H1 (cell line): ENCODE measurements around the gene DOCK1. TPM values are rescaled to one million over a fixed set of nuclear protein-coding genes. Genes with fewer than 3 reads are reported as not detected.

Experiments used
- CTCF ChIA-PET: fragments of 300-600 bp; sonication (Branson Sonifier 250); formaldehyde crosslinking; loops from one replicate; lab custom pipeline; 2021; ENCODE audit not compliant: partially characterized antibody; lab: Charles Lee
- POLR2A ChIA-PET: fragments of 300-600 bp; sonication (Branson Sonifier 250); formaldehyde crosslinking; loops from one replicate; lab custom pipeline; 2021; ENCODE audit warnings: inconsistent platforms; ENCODE audit not compliant: partially characterized antibody; lab: Charles Lee
- DNase-seq, 2 experiments: peaks; one replicate each; pipeline versions ENCODE4 v3.0.0 to v3.0.0-alpha.2; 2010 to 2022; ENCODE audit warnings: low spot score in 2 of 2, low read depth in 1 of 2, mixed read lengths in 1 of 2
- FAIRE-seq: peaks from 2 replicates; lab custom pipeline; 2011; peaks lifted over from hg19 to GRCh38; lab: Jason Lieb, UNC
- H2AFZ ChIP-seq: 2 replicates; pipeline ENCODE4 v1.8.1; 2012; ENCODE audit warnings: low read length, inconsistent platforms
- H2AK5ac ChIP-seq: 2 replicates; pipeline ENCODE4 v1.6.1; 2013; ENCODE audit warnings: low read depth, low read length
- H2BK120ac ChIP-seq: replicated peaks from 2 replicates; pipeline ENCODE3; 2013; ENCODE audit warnings: low read depth, low read length, inconsistent platforms
- H2BK12ac ChIP-seq: 2 replicates; pipeline ENCODE4 v1.6.1; 2013; ENCODE audit warnings: low read depth, low read length
- H2BK15ac ChIP-seq: 2 replicates; pipeline ENCODE4 v1.6.1; 2013; ENCODE audit warnings: low read length
- H2BK20ac ChIP-seq: 2 replicates; pipeline ENCODE4 v1.6.1; 2013; ENCODE audit warnings: low read length
- H2BK5ac ChIP-seq: 2 replicates; pipeline ENCODE4 v1.6.1; 2013; ENCODE audit warnings: low read depth, low read length
- H3K14ac ChIP-seq: 2 replicates; pipeline ENCODE4 v1.6.1; 2013; ENCODE audit warnings: inconsistent platforms; ENCODE audit not compliant: insufficient read length
- H3K18ac ChIP-seq: 2 replicates; pipeline ENCODE4 v1.6.1; 2013; ENCODE audit warnings: low read length; ENCODE audit errors: extremely low read depth
- H3K23ac ChIP-seq: 2 replicates; pipeline ENCODE4 v1.6.1; 2013; ENCODE audit warnings: inconsistent platforms; ENCODE audit not compliant: insufficient read length
- H3K23me2 ChIP-seq: 2 replicates; pipeline ENCODE4 v1.6.1; 2013; ENCODE audit warnings: low read depth, low read length
- H3K27ac ChIP-seq: 2 replicates; pipeline ENCODE4 v1.6.1; 2011; ENCODE audit warnings: low read depth, low read length, inconsistent platforms
- H3K27me3 ChIP-seq, 4 experiments: replicated peaks in 1 of 4; 1 replicate in 1 of 4; 2 replicates in 3 of 4; pipeline versions ENCODE4 v1.6.1 to v1.8.1; 2011 to 2013; ENCODE audit warnings: low read length in 3 of 4, mild to moderate bottlenecking in 3 of 4, inconsistent platforms in 2 of 4, mixed read lengths in 2 of 4, moderate library complexity in 1 of 4; ENCODE audit not compliant: control insufficient read depth in 3 of 4, insufficient read depth in 3 of 4; ENCODE audit errors: extremely low read depth in 1 of 4
- H3K36me3 ChIP-seq, 4 experiments: 2 replicates each; pipeline versions ENCODE4 v1.6.1 to v1.8.1; 2011 to 2013; ENCODE audit warnings: mild to moderate bottlenecking in 4 of 4, low read length in 3 of 4, moderate library complexity in 2 of 4, control low read depth in 1 of 4, inconsistent platforms in 1 of 4; ENCODE audit not compliant: insufficient read depth in 4 of 4, control insufficient read depth in 2 of 4
- H3K4ac ChIP-seq: replicated peaks from 2 replicates; pipeline ENCODE3; 2013; ENCODE audit warnings: low read length, low read depth, mixed read lengths, inconsistent platforms; ENCODE audit not compliant: insufficient read length
- H3K4me1 ChIP-seq, 4 experiments: replicated peaks in 1 of 4; 1 replicate in 1 of 4; 2 replicates in 3 of 4; pipeline versions ENCODE4 v1.6.1 to v1.8.1; 2011 to 2013; ENCODE audit warnings: low read length in 3 of 4, inconsistent platforms in 2 of 4, mixed read lengths in 1 of 4; ENCODE audit not compliant: insufficient read depth in 4 of 4, control insufficient read depth in 3 of 4
- H3K4me2 ChIP-seq, 2 experiments: 2 replicates each; pipeline versions ENCODE4 v1.6.1 to v1.8.1; 2011 to 2013; ENCODE audit warnings: low read depth in 2 of 2, low read length in 2 of 2, control low read depth in 1 of 2, inconsistent platforms in 1 of 2, mild to moderate bottlenecking in 1 of 2; ENCODE audit not compliant: insufficient read depth in 1 of 2
- H3K4me3 ChIP-seq, 4 experiments: fragments of 200-600, 300-600 bp in 1 of 4; sonication (generic), shearing (Covaris generic), sonication (Bioruptor Twin) in 1 of 4; 2 replicates each; pipeline versions ENCODE4 v1.5.1 to v1.8.1; 2011 to 2016; ENCODE audit warnings: low read length in 4 of 4, low read depth in 3 of 4, control low read depth in 2 of 4, inconsistent platforms in 2 of 4, mild to moderate bottlenecking in 2 of 4, mixed read lengths in 1 of 4, moderate library complexity in 1 of 4; ENCODE audit not compliant: insufficient read depth in 2 of 4; ENCODE audit errors: extremely low read depth in 1 of 4
- H3K56ac ChIP-seq: replicated peaks from 2 replicates; pipeline ENCODE3; 2013; ENCODE audit warnings: low read depth, mild to moderate bottlenecking, mixed read lengths, low read length, inconsistent platforms; ENCODE audit not compliant: insufficient read length
- H3K79me1 ChIP-seq: 2 replicates; pipeline ENCODE4 v1.6.1; 2013; ENCODE audit warnings: low read depth, low read length, control low read depth
- H3K79me2 ChIP-seq, 2 experiments: 2 replicates each; pipeline versions ENCODE4 v1.6.1 to v1.8.1; 2012 to 2013; ENCODE audit warnings: low read length in 2 of 2, mild to moderate bottlenecking in 2 of 2, inconsistent platforms in 1 of 2; ENCODE audit not compliant: insufficient read depth in 2 of 2, control insufficient read depth in 1 of 2
- H3K9ac ChIP-seq, 4 experiments: replicated peaks in 1 of 4; 1 replicate in 1 of 4; 2 replicates in 3 of 4; pipeline versions ENCODE4 v1.6.1 to v1.8.1; 2011 to 2013; ENCODE audit warnings: low read depth in 3 of 4, low read length in 3 of 4, control low read depth in 2 of 4, mild to moderate bottlenecking in 2 of 4, moderate library complexity in 2 of 4, inconsistent platforms in 1 of 4; ENCODE audit errors: extremely low read depth in 1 of 4
- H3K9me3 ChIP-seq, 2 experiments: 2 replicates each; pipeline versions ENCODE4 v1.6.1 to v1.8.1; 2012 to 2013; ENCODE audit warnings: mild to moderate bottlenecking in 2 of 2, moderate library complexity in 2 of 2, control low read depth in 1 of 2, inconsistent platforms in 1 of 2, low read depth in 1 of 2, low read length in 1 of 2, mixed read lengths in 1 of 2; ENCODE audit not compliant: insufficient read depth in 2 of 2
- H4K20me1 ChIP-seq, 2 experiments: replicated peaks in 1 of 2; 2 replicates each; pipeline versions ENCODE3 to v1.8.1; 2011 to 2013; ENCODE audit warnings: inconsistent platforms in 2 of 2, low read length in 2 of 2, mild to moderate bottlenecking in 1 of 2; ENCODE audit not compliant: insufficient read depth in 2 of 2, control insufficient read depth in 1 of 2
- H4K5ac ChIP-seq: 2 replicates; pipeline ENCODE4 v1.6.1; 2013; ENCODE audit warnings: low read length, low read depth, mixed read lengths, inconsistent platforms; ENCODE audit not compliant: insufficient read length
- H4K8ac ChIP-seq: 2 replicates; pipeline ENCODE4 v1.8.0; 2013; ENCODE audit warnings: mild to moderate bottlenecking, moderate library complexity, low read length, inconsistent platforms; ENCODE audit not compliant: insufficient read depth; ENCODE audit errors: extremely low read depth
- H4K91ac ChIP-seq: replicated peaks from 2 replicates; pipeline ENCODE3; 2013; ENCODE audit warnings: low read length, mixed read lengths, inconsistent platforms; ENCODE audit not compliant: insufficient read length
- CEBPB ChIP-seq: IDR thresholded peaks from 2 replicates; pipeline ENCODE4 v1.6.1; 2012; ENCODE audit warnings: low read depth, low read length
- CTCF ChIP-seq, 3 experiments: IDR thresholded peaks; 1 replicate in 2 of 3; 2 replicates in 1 of 3; pipeline versions ENCODE4 v1.5.1 to v1.6.1; 2011; ENCODE audit warnings: low read length in 3 of 3, mild to moderate bottlenecking in 3 of 3, inconsistent platforms in 2 of 3, low read depth in 1 of 3, moderate library complexity in 1 of 3; ENCODE audit not compliant: insufficient read depth in 1 of 3; ENCODE audit errors: control extremely low read depth in 1 of 3
- FOSL1 ChIP-seq: IDR thresholded peaks from 2 replicates; pipeline ENCODE4 v1.6.1; 2011; ENCODE audit warnings: mild to moderate bottlenecking, low read depth, low read length, moderate library complexity; ENCODE audit not compliant: insufficient read depth
- KDM4A ChIP-seq: IDR thresholded peaks from one replicate; pipeline ENCODE4 v1.7.1; 2012; ENCODE audit warnings: low read depth, mild to moderate bottlenecking, moderate library complexity, low read length, inconsistent platforms; ENCODE audit not compliant: severe bottlenecking
- RAD21 ChIP-seq, 2 experiments: IDR thresholded peaks in 1 of 2; conservative IDR thresholded peaks in 1 of 2; 2 replicates each; pipeline ENCODE4 v1.6.1; 2011; ENCODE audit warnings: low read depth in 2 of 2, low read length in 2 of 2, improper control_type of control experiment in 1 of 2, inconsistent platforms in 1 of 2, mild to moderate bottlenecking in 1 of 2, moderate library complexity in 1 of 2
- SAP30 ChIP-seq: fragments of 300-600 bp; sonication (generic); IDR thresholded peaks from 2 replicates; pipeline ENCODE4 v1.7.1; 2012; ENCODE audit warnings: low read length, moderate library complexity, mild to moderate bottlenecking, inconsistent platforms; ENCODE audit not compliant: insufficient read depth, insufficient replicate concordance
- TAF1 ChIP-seq: IDR thresholded peaks from 2 replicates; pipeline ENCODE4 v1.6.1; 2011; ENCODE audit warnings: mild to moderate bottlenecking, low read depth, low read length
- WGBS, 2 experiments: shearing (Covaris generic) in 1 of 2; methylation state at CpG; one replicate each; pipeline versions ENCODE4 v1.1.6 to v1.1.7; 2013 to 2015; ENCODE audit warnings: low lambda C conversion rate in 2 of 2, mixed read lengths in 2 of 2, inconsistent platforms in 1 of 2, low coverage in 1 of 2, missing lambda C conversion rate in 1 of 2; ENCODE audit not compliant: insufficient replicate concordance in 2 of 2, insufficient coverage in 1 of 2, insufficient read length in 1 of 2; ENCODE audit errors: extremely low coverage in 1 of 2, missing lambda C conversion rate in 1 of 2; 5-methylcytosine and 5-hydroxymethylcytosine counted together
- polyA plus RNA-seq, 7 experiments: library from polyadenylated mRNA; depleted of rRNA in 3 of 7; stranded (reverse) in 5 of 7; unstranded in 2 of 7; fragments of >200 nt in 5 of 7; fragments of 200-250 nt in 2 of 7; gene quantifications; 1 replicate in 5 of 7; 2 replicates in 1 of 7; 4 replicates in 1 of 7; pipeline versions ENCODE4 v1.2.1 to v1.2.3, GENCODE V29; 2011 to 2013; ENCODE audit warnings: missing spikeins in 2 of 7, mixed read lengths in 2 of 7
- total RNA-seq: library from RNA; stranded (reverse); fragmentation: NEBNext Ultra II Directional; extraction: Animal tissue kit (Norgen Biotek cat#: 25700); gene quantifications from 2 replicates; pipeline ENCODE4 v1.2.1, GENCODE V29; 2021

Gene DOCK1
- total and polyA plus RNA-seq, 2 of the 8 experiments (the other 6 are each of a cell fraction or from before 2014, with no cell fraction given), result 11.6 to 53.0 TPM

GRCh38 chr10:127375461-127375860 lies 470.2 kb downstream of the DOCK1 start:
- Histone ChIP-seq H3K79me2 (no peaks in the 10 kb centered on the region), H3K4me3 (no peak overlapping the region), H2AFZ (no peak overlapping the region), H3K27ac (no peak overlapping the region), H4K91ac (no peak overlapping the region), H3K18ac (no peak overlapping the region), H3K23me2 (no peaks in the 10 kb centered on the region), H4K20me1 (no peaks in the 10 kb centered on the region), H3K36me3 (peaks cover 0 to 5% (median 0%) of the 10 kb centered on the region in 4 experiments; a peak in 3 of 8 replicates), H3K56ac (no peak overlapping the region), H3K4ac (no peak overlapping the region), H4K8ac (no peak overlapping the region), H2BK120ac (no peak overlapping the region), H3K4me2 (no peak overlapping the region), H3K9ac (no peak overlapping the region), H3K9me3 (no peaks in the 10 kb centered on the region), H3K4me1 (no peaks in the 10 kb centered on the region), H3K23ac (no peak overlapping the region), H3K79me1 (no peaks in the 10 kb centered on the region), H2BK12ac (no peak overlapping the region), H3K27me3 (no peaks in the 10 kb centered on the region), H2BK20ac (no peak overlapping the region), H3K14ac (no peak overlapping the region), H2BK5ac (no peak overlapping the region), H4K5ac (no peak overlapping the region), H2AK5ac (no peak overlapping the region), H2BK15ac (no peak overlapping the region)
- no peak for TF ChIP-seq CTCF (IDR thresholded peaks at IDR 0.05; ENCODE audit: control extremely low read depth in 1 of 3, insufficient read depth in 1 of 3, low read depth in 1 of 3, low read length in 3 of 3)
- TF ChIP-seq SAP30, result no peak
- TF ChIP-seq CEBPB, result no peak
- no peak for TF ChIP-seq KDM4A
- no peak for TF ChIP-seq RAD21 (IDR thresholded peaks at IDR 0.05 in 1 of 2, conservative IDR thresholded peaks at IDR 0.05 in 1 of 2; ENCODE audit: low read depth in 2 of 2, low read length in 2 of 2)
- no peak for TF ChIP-seq TAF1
- TF ChIP-seq FOSL1, result no peak
- FAIRE-seq (no peak), DNase-seq (no peak)
- WGBS, 2 experiments, result 89% methylated on average over 3 of the region's 3 CpGs; no CpG with 5 or more reads in 1 of the 2 experiments
- ChIA-PET POLR2A (interaction anchor here (0.6 kb wide), 1 partner anchor 8 kb away, joined by 5 read pairs; no protein-coding TSS in a partner anchor), CTCF (interaction anchor here (1.2 kb wide), 1 partner anchor 23 kb away, joined by 3 read pairs; no protein-coding TSS in a partner anchor)
